Activated CD8-positive, alpha-beta T cell treated with anti-CD3 and anti-CD28 coated beads for 36 hours (primary cell): ENCODE results near the gene TMEM129. TPM values are rescaled to one million over a fixed set of nuclear protein-coding genes. Genes with fewer than 3 reads are reported as not detected.

Experiments used
- ATAC-seq: fragments of 200-7000 bp; cut with Tn5 transposase; one replicate; pipeline ENCODE4 v1.10.0; 2021; ENCODE audit warnings: mild to moderate bottlenecking, moderate library complexity
- CTCF ChIA-PET: fragments of 350-600 bp; sonication (Branson Sonifier 250); formaldehyde crosslinking; loops from one replicate; lab custom pipeline; 2021; ENCODE audit warnings: antibody characterized with exemption; lab: Charles Lee
- POLR2A ChIA-PET: fragments of 350-600 bp; sonication (Branson Sonifier 250); formaldehyde crosslinking; loops from one replicate; lab custom pipeline; 2021; ENCODE audit warnings: antibody characterized with exemption; lab: Charles Lee
- DNase-seq: peaks from one replicate; pipeline ENCODE4 v3.0.0-alpha.2; 2020
- H3K27ac Mint-ChIP-seq: one replicate; pipeline ENCODE4 v1.8.0; 2021; ENCODE audit warnings: mild to moderate bottlenecking, mixed read lengths
- H3K27me3 Mint-ChIP-seq: one replicate; pipeline ENCODE4 v1.8.0; 2021; ENCODE audit warnings: mixed read lengths
- H3K36me3 Mint-ChIP-seq: one replicate; pipeline ENCODE4 v1.8.0; 2021; ENCODE audit warnings: low read depth, mixed read lengths
- H3K4me1 Mint-ChIP-seq: one replicate; pipeline ENCODE4 v1.8.0; 2021; ENCODE audit warnings: low read depth, mixed read lengths
- H3K4me3 Mint-ChIP-seq: one replicate; pipeline ENCODE4 v1.8.0; 2021; ENCODE audit warnings: mild to moderate bottlenecking, moderate library complexity, mixed read lengths
- H3K9me3 Mint-ChIP-seq: one replicate; pipeline ENCODE4 v1.8.0; 2021; ENCODE audit warnings: mixed read lengths
- CTCF ChIP-seq: fragments of 200-600 bp; IDR thresholded peaks from one replicate; pipeline ENCODE4 v1.8.0; 2022; ENCODE audit warnings: antibody characterized with exemption, mild to moderate bottlenecking
- intact Hi-C: fragments of 100-400 bp; cut with micrococcal nuclease; formaldehyde crosslinking; loops from one replicate; pipeline ENCODE4 v1.10.0; 2022
- total RNA-seq, 2 experiments: library from RNA; stranded (reverse); gene quantifications; one replicate each; pipeline ENCODE4 v1.2.3, GENCODE V29; 2021

Gene TMEM129
- total RNA-seq, 2 experiments from 2014 or later: 17.8 to 18.2 TPM

GRCh38 chr4:1727117-1728031, 6.3 kb upstream of the TMEM129 start:
- DNase-seq: no peak

GRCh38 chr4:1726146-1726934, 5.2 kb upstream of the TMEM129 start:
- intact Hi-C loops: loop anchor here (2.0 kb wide), 1 partner anchor 34 kb away; no protein-coding TSS in a partner anchor
- ATAC-seq: peak; percentile 29
- CTCF ChIA-PET: interaction anchor here (0.6 to 15.4 kb wide), 14 partner anchors 9 to 150 kb away, joined by 3 to 257 read pairs (median 4); partner anchors contain the start of gene SLBP

More at GRCh38 chr4:1727117-1728031, 6.3 kb upstream of the TMEM129 start:
- Mint-ChIP-seq H3K4me1 (peaks cover 59% of the 10 kb centered on the region), H3K27ac (no peak overlapping the region), H3K9me3 (no peaks in the 10 kb centered on the region), H3K36me3 (peaks cover 70% of the 10 kb centered on the region), H3K4me3 (no peak overlapping the region), H3K27me3 (no peaks in the 10 kb centered on the region)
- ChIA-PET POLR2A (interaction anchor here (0.8 to 11.2 kb wide), 7 partner anchors 12 to 145 kb away, joined by 3 to 190 read pairs (median 3); partner anchors contain the start of gene SLBP), CTCF (interaction anchor here (0.8 to 15.4 kb wide), 8 partner anchors 14 to 70 kb away, joined by 3 to 257 read pairs (median 3); no protein-coding TSS in a partner anchor)
- ATAC-seq: no peak
- intact Hi-C loops: loop anchor here (2.0 kb wide), 1 partner anchor 35 kb away; no protein-coding TSS in a partner anchor
- no peak for TF ChIP-seq CTCF

GRCh38 chr4:1725521-1725920, 4.4 kb upstream of the TMEM129 start:
- no peaks in the 10 kb centered on the region for H3K9me3 Mint-ChIP-seq
- POLR2A ChIA-PET: interaction anchor here (0.8 to 11.2 kb wide), 4 partner anchors 15 to 33 kb away, joined by 3 to 190 read pairs (median 4); partner anchors contain the start of gene SLBP
- no peaks in the 10 kb centered on the region for H3K27me3 Mint-ChIP-seq
- peaks cover 66% of the 10 kb centered on the region for H3K36me3 Mint-ChIP-seq
- DNase-seq: no peak
- H3K4me3 Mint-ChIP-seq: no peak overlapping the region
- no peak for TF ChIP-seq CTCF
- CTCF ChIA-PET: interaction anchor here (0.8 to 15.4 kb wide), 7 partner anchors 8 to 42 kb away, joined by 3 to 257 read pairs (median 5); partner anchors contain the start of gene SLBP
- no peak for ATAC-seq
- H3K27ac Mint-ChIP-seq: peak overlapping the region; percentile 55
- intact Hi-C loops: no loop called here
- H3K4me1 Mint-ChIP-seq: peaks cover 53% of the 10 kb centered on the region

More at GRCh38 chr4:1726146-1726934, 5.2 kb upstream of the TMEM129 start:
- peaks cover 58% of the 10 kb centered on the region for H3K4me1 Mint-ChIP-seq
- peak; percentile 95 for TF ChIP-seq CTCF
- peaks cover 70% of the 10 kb centered on the region for H3K36me3 Mint-ChIP-seq
- H3K4me3 Mint-ChIP-seq: no peak overlapping the region
- no peaks in the 10 kb centered on the region for H3K9me3 Mint-ChIP-seq
- DNase-seq: peak; percentile 95
- no peaks in the 10 kb centered on the region for H3K27me3 Mint-ChIP-seq
- POLR2A ChIA-PET: interaction anchor here (0.8 to 11.2 kb wide), 5 partner anchors 13 to 34 kb away, joined by 3 to 190 read pairs (median 4); partner anchors contain the start of gene SLBP
- H3K27ac Mint-ChIP-seq: peak overlapping the region; percentile 73

GRCh38 chr4:1723131-1723801, 2.1 kb upstream of the TMEM129 start:
- peak; percentile 84 for DNase-seq
- TF ChIP-seq CTCF: no peak
- ChIA-PET POLR2A (interaction anchor here (0.7 to 11.2 kb wide), 16 partner anchors 10 to 150 kb away, joined by 3 to 190 read pairs (median 4); partner anchors contain the start of genes LETM1, NSD2 and SLBP), CTCF (interaction anchor here (0.8 to 15.4 kb wide), 6 partner anchors 9 to 31 kb away, joined by 4 to 257 read pairs (median 6); partner anchors contain the start of gene SLBP)
- peak; percentile 43 for ATAC-seq
- intact Hi-C loops: no loop called here
- H3K27ac Mint-ChIP-seq: peak overlapping the region; percentile 99
- H3K4me3 Mint-ChIP-seq: peak overlapping the region; percentile 97
- H3K36me3 Mint-ChIP-seq: peaks cover 62% of the 10 kb centered on the region
- no peaks in the 10 kb centered on the region for H3K27me3 Mint-ChIP-seq
- no peaks in the 10 kb centered on the region for H3K9me3 Mint-ChIP-seq
- H3K4me1 Mint-ChIP-seq: peaks cover 53% of the 10 kb centered on the region
